Measurements from ENCODE around the gene FAM222B. TPM values are rescaled to one million over a fixed set of nuclear protein-coding genes. Genes with fewer than 3 reads are reported as not detected.

Gene FAM222B
- total RNA-seq, 1 experiment from 2014 or later: 94.6 TPM

- TF ChIP-seq ZNF232 (CRISPR knock-in tag; IDR thresholded peaks at IDR 0.05) (0 out of 2 replicates have a peak, but pooled peaks have one; percentile 61), FOXK1 (CRISPR knock-in tag; IDR thresholded peaks at IDR 0.05) (peak; percentile 69; the same call in 1 of the 2 replicates), SOX15 (CRISPR knock-in tag; IDR thresholded peaks at IDR 0.05) (no peak), ZBTB43 (CRISPR knock-in tag; IDR thresholded peaks at IDR 0.05) (no peak), ZNF263 (CRISPR knock-in tag; IDR thresholded peaks at IDR 0.05; ENCODE audit: low read depth) (no peak), ETV6 (CRISPR knock-in tag; IDR thresholded peaks at IDR 0.05) (peak; percentile 57; the same call in 1 of the 2 replicates), ZNF281 (CRISPR knock-in tag; IDR thresholded peaks at IDR 0.05) (no peak), USF1 (CRISPR knock-in tag; IDR thresholded peaks at IDR 0.05) (no peak), CREM (CRISPR knock-in tag; IDR thresholded peaks at IDR 0.05) (no peak), ZNF532 (CRISPR knock-in tag; IDR thresholded peaks at IDR 0.05; ENCODE audit: borderline replicate concordance) (no peak), ZNF219 (CRISPR knock-in tag; IDR thresholded peaks at IDR 0.05; ENCODE audit: borderline replicate concordance) (no peak), TCF7 (CRISPR knock-in tag; IDR thresholded peaks at IDR 0.05; ENCODE audit: low read depth) (no peak), ZNF121 (CRISPR knock-in tag; IDR thresholded peaks at IDR 0.05) (0 out of 2 replicates have a peak, but pooled peaks have one; percentile 47), ZSCAN18 (CRISPR knock-in tag; IDR thresholded peaks at IDR 0.05) (no peak)
These were observed 115.7 kb downstream of the FAM222B start (continued) for GRCh38 chr17:28726627-28727491.

GRCh38 chr17:28726226-28726626, 116.4 kb downstream of the FAM222B start, which contains the start of gene TLCD1:
Gene TLCD1 (minus strand): TSS chr17:28726233. CDS start chr17:28726097, 136 bp downstream.
- Mint-ChIP-seq H3K36me3 (peaks cover 33% of the 10 kb centered on the region), H3K4me3 (peak within 1 kb of the TSS; percentile 93), H3K27ac (peak within 1 kb of the TSS; percentile 99), H3K9me3 (no peaks in the 10 kb centered on the region), H3K27me3 (ENCODE audit: low read depth) (no peaks in the 10 kb centered on the region), H3K4me1 (peaks cover 47% of the 10 kb centered on the region)
- ATAC-seq (peak; percentile 13), DNase-seq (ENCODE audit: low spot score) (peak; percentile 74)
- TF ChIP-seq CDX4 (CRISPR knock-in tag; IDR thresholded peaks at IDR 0.05; ENCODE audit: borderline replicate concordance) (no peak), E2F1 (CRISPR knock-in tag; IDR thresholded peaks at IDR 0.05) (0 out of 2 replicates have a peak, but pooled peaks have one; percentile 1)
- CTCF ChIA-PET: interaction anchor here (0.5 to 12.2 kb wide), 53 partner anchors 7 to 390 kb away, joined by 3 to 541 read pairs (median 9); partner anchors contain the start of genes BLTP2, DHRS13, ERAL1 and FAM222B
- POLR2A ChIA-PET: interaction anchor here (0.5 to 6.4 kb wide), 25 partner anchors 7 to 390 kb away, joined by 3 to 310 read pairs (median 8); partner anchors contain the start of genes BLTP2, DHRS13, FAM222B and FLOT2

Measured in WTC11 (cell line).